Left kidney (tissue), 8 donors: ENCODE measurements around the gene BTG1. TPM values are rescaled to one million over a fixed set of nuclear protein-coding genes. Genes with fewer than 3 reads are reported as not detected.
A peak's percentile ranks its signal among the peaks of the same experiment; 100 is the strongest.

ENCODE experiments used
- DNase-seq: peaks from one replicate; pipeline ENCODE4 v3.0.0-alpha.2; 2013
- long read RNA-seq, 8 donors: transcript quantifications; one replicate each; lab custom pipeline, GENCODE V29; 2026
- polyA plus RNA-seq: library from polyadenylated mRNA; unstranded; fragments of 120-200 nt; gene quantifications from one replicate; pipeline ENCODE4 v1.2.1, GENCODE V29; 2013; ENCODE audit not compliant: insufficient read length

The BTG1 gene
- polyA plus RNA-seq = 105 TPM
- long read RNA-seq, donor 1, full-length matches to known transcripts = 137 of 137 reads
- long read RNA-seq, donor 1, partial matches to known transcripts = 0 of 137 reads
- long read RNA-seq, donor 1, other reads (novel, unspliced or antisense) = 0 of 137 reads
- long read RNA-seq, donor 2, full-length matches to known transcripts = 85 of 85 reads
- long read RNA-seq, donor 2, partial matches to known transcripts = 0 of 85 reads
- long read RNA-seq, donor 2, other reads (novel, unspliced or antisense) = 0 of 85 reads
- long read RNA-seq, donor 3, full-length matches to known transcripts = 58 of 58 reads
- long read RNA-seq, donor 3, partial matches to known transcripts = 0 of 58 reads
- long read RNA-seq, donor 3, other reads (novel, unspliced or antisense) = 0 of 58 reads
- long read RNA-seq, donor 4, full-length matches to known transcripts = 8 of 8 reads
- long read RNA-seq, donor 4, partial matches to known transcripts = 0 of 8 reads
- long read RNA-seq, donor 4, other reads (novel, unspliced or antisense) = 0 of 8 reads
- long read RNA-seq, donor 5, full-length matches to known transcripts = 127 of 127 reads
- long read RNA-seq, donor 5, partial matches to known transcripts = 0 of 127 reads
- long read RNA-seq, donor 5, other reads (novel, unspliced or antisense) = 0 of 127 reads
- long read RNA-seq, donor 6, full-length matches to known transcripts = 90 of 101 reads
- long read RNA-seq, donor 6, partial matches to known transcripts = 11 of 101 reads
- long read RNA-seq, donor 6, other reads (novel, unspliced or antisense) = 0 of 101 reads
- long read RNA-seq, donor 7, full-length matches to known transcripts = 118 of 127 reads
- long read RNA-seq, donor 7, partial matches to known transcripts = 9 of 127 reads
- long read RNA-seq, donor 7, other reads (novel, unspliced or antisense) = 0 of 127 reads
- long read RNA-seq, donor 8, full-length matches to known transcripts = 45 of 45 reads
- long read RNA-seq, donor 8, partial matches to known transcripts = 0 of 45 reads
- long read RNA-seq, donor 8, other reads (novel, unspliced or antisense) = 0 of 45 reads

GRCh38 chr12:92145731-92146496, at the start of gene BTG1:
BTG1 (minus strand) TSS chr12:92145846; CDS start chr12:92145535, 311 bp downstream.
- DNase-seq = peak; percentile 100

GRCh38 chr12:92194561-92194960, 48.9 kb upstream of the BTG1 start:
- DNase-seq = no peak

- no peak for DNase-seq
Observed at GRCh38 chr12:92193846-92194245, 48.2 kb upstream of the BTG1 start.

- DNase-seq = no peak
Observed at GRCh38 chr12:92193063-92193462, 47.4 kb upstream of the BTG1 start.

GRCh38 chr12:92192360-92192759, 46.7 kb upstream of the BTG1 start:
- no peak for DNase-seq

- DNase-seq = no peak
Observed at GRCh38 chr12:92191061-92191460, 45.4 kb upstream of the BTG1 start.

GRCh38 chr12:92188517-92189188, 43.0 kb upstream of the BTG1 start:
- DNase-seq = no peak

GRCh38 chr12:92186038-92186470, 40.4 kb upstream of the BTG1 start:
- no peak for DNase-seq

GRCh38 chr12:92185052-92185451, 39.4 kb upstream of the BTG1 start:
- DNase-seq = no peak

- no peak for DNase-seq
Observed at GRCh38 chr12:92183575-92183974, 37.9 kb upstream of the BTG1 start.

GRCh38 chr12:92178340-92178739, 32.7 kb upstream of the BTG1 start:
- DNase-seq = no peak

- no peak for DNase-seq
Observed at GRCh38 chr12:92176646-92177045, 31.0 kb upstream of the BTG1 start.

GRCh38 chr12:92175961-92176360, 30.3 kb upstream of the BTG1 start:
- DNase-seq = no peak

- DNase-seq = no peak
Observed at GRCh38 chr12:92170050-92170449, 24.4 kb upstream of the BTG1 start.

- DNase-seq = no peak
Observed at GRCh38 chr12:92167075-92167474, 21.4 kb upstream of the BTG1 start.

- no peak for DNase-seq
Observed at GRCh38 chr12:92164712-92165111, 19.1 kb upstream of the BTG1 start.

- DNase-seq = no peak
Observed at GRCh38 chr12:92162079-92162478, 16.4 kb upstream of the BTG1 start.

- no peak for DNase-seq
Observed at GRCh38 chr12:92158796-92159439, 13.3 kb upstream of the BTG1 start.

GRCh38 chr12:92156704-92157395, 11.2 kb upstream of the BTG1 start:
- no peak for DNase-seq

- no peak for DNase-seq
Observed at GRCh38 chr12:92156139-92156538, 10.5 kb upstream of the BTG1 start.
